HG02840 (cell line): ENCODE data around the gene DYNLT5.

Source experiments
- ATAC-seq: cut with Tn5 transposase; IDR thresholded peaks from one replicate; pipeline ENCODE4 v1.9.1; 2021; ENCODE audit warnings: mild to moderate bottlenecking, moderate library complexity, moderate number of reproducible peaks; ENCODE audit not compliant: unreplicated experiment, low FRiP score

The DYNLT5 gene

DNA sequence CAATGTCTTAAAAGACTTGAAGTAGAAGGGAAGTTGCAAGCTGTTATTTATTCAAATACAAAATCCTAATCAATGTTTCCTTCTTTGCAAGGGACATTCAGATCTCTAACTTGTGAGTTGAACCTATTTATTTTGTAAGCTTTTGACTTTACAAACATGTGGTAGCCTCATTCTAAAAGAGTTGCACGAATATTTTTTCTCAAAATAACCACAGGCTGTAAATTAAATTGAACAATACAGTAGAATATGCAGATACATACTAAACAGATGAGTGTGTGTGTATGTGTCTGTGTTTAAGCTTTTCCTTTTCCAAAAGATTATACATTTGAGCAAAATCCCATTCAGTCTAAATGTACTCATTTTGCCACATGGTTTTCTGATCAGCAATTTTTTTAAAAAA, 4.8 kb upstream of the DYNLT5 start:
- ATAC-seq: no peak

DNA sequence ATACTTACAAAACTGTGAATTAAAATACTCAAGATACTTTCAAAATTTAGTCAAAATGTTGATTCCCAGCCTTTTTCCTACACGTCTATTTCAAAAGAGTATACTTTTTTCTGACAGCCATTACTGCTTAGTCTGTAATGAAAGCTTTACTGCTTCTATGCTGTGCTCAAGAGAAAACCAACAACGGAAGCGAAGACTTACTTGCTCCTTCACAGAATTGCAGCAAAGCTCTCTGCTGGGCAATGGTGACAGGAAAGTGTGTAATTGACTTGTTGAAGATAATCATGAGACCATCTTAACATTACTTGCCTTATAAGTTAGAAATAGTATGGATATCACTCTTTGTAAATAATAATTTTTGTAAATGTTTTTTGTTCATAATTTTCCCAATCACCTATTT, 1.7 kb upstream of the DYNLT5 start:
- ATAC-seq: no peak

DNA sequence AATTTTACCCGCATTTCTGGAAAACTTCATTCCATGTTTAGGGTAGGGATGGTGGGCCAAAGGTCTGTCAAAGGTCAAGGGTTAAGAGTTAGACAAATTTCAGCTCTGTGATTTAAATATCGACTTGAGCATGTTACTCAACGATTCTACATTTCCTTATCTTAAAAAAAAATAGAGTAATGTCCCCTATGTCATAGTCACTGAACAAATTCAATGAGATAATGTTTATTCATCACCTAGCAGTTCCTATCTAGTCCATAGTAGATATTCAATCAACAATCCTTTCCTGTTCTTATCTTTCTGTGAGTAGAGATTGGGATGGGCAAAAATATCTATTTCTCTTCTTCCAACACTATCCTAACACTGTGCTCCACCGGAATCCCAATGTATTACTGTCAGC, 1.1 kb upstream of the DYNLT5 start:
- no peak for ATAC-seq

- ATAC-seq: no peak
Observed at GRCh38 chr1:66752671-66753371, 562 bp downstream of the DYNLT5 start.

DNA sequence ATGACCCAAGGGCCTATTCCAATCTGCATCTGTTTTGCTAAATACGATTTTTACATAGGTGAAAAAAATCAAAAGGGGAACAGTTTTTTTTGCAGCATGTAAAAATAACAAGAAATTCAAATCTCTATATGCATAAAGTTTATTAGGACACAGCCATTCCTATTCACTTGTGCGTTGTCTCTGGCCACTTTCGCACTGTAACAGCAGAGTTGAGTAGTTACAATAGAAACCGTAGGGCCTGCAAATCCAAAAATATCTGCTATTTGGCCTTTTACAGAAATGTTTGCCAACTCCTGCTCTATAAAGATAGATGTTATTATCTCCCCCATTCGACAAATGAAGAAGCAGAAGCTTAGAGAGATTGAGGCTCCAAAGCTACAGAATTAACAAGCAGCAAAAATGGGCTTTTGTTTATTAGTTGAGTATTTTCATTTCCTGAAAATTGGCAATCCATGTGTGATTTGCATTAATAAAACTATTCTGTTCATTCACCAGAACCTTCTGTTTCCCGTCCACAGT, 5.5 kb downstream of the DYNLT5 start:
- ATAC-seq: no peak

DNA sequence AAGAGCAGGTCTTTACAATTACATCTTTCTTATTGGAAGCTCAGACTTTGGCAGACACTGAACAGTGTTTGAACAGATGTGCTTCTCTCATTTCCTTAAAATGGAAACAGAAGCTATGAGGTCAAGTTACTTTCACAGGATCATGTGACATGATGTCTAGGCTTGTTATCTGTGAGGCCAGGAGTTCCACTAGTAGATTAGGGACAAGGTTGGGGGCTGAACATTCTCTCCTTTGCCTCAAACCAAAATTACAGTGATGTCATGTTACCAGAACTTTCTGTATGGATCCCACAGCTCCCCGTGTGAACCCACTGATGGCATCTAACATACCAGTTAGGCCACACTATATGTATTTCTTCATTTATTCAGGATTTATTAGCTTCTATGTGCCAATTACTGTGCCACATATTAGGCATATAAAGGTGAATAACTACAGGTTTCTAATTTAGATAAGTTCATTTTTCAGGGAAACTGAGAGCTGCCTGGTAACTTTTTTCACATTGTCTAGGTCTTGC, 6.0 kb downstream of the DYNLT5 start:
- ATAC-seq: peak; percentile 99

DNA sequence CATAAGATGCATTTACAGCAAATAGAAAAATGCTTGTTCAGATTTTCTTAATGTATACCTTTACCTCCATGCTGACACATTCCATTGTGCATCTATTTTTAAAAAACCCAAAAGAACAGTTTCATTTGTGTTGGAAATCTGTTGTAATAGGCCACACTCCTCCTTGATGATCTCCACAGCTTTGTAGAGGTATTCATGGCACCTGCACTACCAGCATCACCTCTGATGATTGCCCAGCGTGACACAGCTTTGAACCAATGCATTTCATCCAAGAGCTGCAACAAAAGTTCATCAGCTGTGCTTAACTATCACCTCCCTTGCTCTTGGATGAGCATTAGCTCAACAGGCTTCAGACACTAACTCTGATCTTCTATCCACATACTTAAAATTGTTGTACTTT, 8.2 kb downstream of the DYNLT5 start:
- ATAC-seq: no peak

DNA sequence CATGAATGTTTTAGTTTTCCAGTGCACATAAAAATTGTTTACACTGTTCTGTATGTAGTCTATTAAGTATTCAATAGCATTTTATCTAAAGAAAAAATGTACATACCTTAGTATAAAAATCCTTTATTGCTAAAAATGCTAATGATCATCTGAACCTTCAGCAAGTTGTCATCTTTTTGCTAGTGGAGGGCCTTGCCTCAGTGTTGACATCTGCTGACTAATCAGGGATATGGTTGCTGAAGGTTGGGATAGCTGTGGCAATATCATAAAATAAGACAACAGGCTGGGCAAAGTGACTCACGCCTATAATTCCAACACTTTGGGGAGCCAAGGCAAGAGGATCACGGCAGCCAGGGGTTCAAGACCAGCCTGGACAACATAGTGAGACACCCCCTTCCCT, 9.0 kb downstream of the DYNLT5 start:
- no peak for ATAC-seq

DNA sequence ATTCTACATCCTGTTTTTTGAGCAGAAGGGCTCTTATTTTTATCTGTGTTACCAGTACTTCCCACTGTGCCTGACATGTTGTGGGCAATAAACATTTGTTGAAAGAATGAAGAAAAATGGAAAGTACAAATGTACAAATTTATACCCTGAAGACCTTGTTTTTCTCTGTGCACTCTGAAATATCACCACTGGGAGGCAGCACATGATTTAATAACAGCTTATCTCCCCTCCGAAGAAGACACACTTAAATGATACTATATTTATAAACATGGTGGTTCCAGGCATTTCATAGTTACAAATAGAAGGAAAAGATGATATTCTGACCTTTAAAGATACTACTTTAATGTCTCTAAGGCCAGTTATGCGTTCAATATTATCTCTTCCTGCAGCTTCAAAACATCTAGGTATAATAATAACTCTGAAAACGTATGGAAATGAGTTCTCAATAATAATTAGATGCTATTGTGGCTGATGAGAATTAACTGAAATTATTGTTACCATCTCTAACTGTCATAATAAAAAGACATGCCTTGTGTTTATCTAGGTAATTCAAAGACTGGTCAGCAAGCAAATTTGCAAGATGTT, 12.8 kb downstream of the DYNLT5 start:
- no peak for ATAC-seq

DNA sequence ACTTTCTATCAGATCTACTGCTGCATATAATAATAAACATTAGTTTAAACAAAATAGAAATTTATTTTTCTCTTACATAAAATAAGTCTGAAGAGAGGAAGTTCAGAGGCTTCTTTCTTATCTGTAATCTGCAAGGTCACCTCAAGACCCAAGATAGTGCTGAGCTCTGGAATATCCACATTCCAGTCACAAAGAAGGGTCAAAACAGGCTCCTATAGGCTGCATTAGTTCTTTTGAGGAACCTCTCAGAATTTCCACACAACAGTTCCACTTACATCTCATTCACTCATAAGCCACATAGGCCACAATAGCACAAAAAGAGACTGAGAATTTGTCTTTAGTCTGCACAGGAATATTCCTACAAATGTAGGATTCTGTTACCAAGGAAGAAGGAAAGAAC, 15.4 kb downstream of the DYNLT5 start:
- ATAC-seq: no peak

GRCh38 chr1:66768965-66769364, 16.7 kb downstream of the DYNLT5 start:
- no peak for ATAC-seq

DNA sequence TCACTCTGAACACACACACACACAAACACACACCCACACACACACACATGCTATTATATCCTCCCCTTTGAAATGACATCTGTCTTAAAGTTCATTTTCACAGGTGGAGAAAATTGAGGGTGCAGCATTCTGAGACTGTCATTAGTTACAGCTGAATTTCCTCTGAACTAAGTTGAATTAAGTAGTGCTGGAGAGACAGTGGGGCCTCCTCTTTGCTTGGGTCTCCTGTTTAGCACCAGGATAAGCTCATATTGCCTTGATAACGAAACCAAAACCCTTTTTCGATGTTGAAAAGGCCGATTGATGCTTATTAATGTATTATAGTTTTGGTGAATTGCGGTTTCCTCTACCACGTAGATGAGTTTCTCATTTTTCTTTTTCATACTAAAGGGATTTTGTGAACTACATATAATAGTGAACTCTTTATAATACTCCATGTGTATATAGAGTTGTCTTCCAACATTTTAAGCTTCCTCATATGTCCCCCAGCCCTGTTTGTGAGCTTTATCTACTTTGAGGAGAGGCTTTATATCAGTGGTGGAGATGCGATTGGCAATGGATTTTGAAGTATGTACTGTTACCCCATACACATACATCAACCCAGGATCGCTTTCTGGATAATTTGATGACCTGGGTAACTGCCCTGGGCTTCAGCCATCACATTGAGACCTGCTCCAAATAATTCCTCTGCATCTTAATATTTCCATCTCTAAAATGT, 17.4 kb downstream of the DYNLT5 start:
- no peak for ATAC-seq

DNA sequence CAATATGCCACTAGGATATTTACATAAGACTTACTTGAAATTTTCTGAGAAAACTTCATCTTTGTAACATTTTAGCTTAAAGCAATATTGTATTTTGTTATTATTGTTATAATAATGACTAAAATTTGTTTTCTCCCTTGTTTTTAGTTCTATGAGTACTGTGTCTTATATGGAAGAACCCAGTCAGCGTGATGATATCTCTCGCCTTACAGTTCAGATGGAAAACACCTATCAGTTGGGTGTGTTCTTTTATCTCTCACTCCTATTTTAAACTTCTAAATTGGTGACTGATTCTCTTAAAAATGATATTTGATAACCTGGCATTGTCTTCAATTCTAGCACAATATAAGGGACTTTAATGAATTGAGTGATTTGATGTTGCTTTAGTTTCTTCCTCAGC, 18.0 kb downstream of the DYNLT5 start:
- ATAC-seq: no peak

DNA sequence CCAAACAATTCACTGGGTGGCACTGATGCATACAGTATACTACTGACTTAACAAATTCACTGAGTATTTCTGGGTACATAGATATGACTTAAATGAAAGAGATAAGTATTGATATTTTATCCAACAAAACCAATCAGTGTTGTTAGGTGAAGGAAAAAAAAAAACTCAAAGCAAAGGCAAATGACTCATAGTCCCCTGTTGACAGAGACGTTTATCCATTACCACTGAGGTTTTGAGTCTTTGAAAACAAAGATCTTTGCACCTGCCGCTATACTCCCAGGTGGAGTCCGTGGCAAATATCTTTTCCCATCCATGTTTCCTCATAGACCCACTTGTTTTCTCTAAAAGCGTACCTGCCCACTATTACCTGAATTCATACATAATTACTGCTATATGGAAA, 18.4 kb downstream of the DYNLT5 start:
- no peak for ATAC-seq

DNA sequence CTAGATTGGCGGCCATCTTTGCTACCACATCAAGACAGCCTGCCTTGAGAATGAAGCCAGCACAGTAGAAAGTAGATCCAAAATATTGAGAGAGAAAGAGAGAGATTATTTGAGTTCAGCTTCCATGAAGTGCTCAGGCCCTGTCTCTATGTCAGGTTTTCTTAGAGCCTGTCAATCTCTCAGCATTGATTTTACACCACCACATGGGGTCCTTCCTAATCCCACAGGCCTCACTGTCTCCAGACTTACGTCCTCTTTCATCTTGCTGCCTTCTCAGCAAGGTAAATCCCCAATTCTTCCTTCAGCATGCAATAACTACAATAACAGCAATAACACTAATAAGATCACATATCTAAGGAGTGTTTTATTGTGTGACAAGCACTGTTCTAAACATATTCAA, 21.0 kb downstream of the DYNLT5 start:
- ATAC-seq: no peak

DNA sequence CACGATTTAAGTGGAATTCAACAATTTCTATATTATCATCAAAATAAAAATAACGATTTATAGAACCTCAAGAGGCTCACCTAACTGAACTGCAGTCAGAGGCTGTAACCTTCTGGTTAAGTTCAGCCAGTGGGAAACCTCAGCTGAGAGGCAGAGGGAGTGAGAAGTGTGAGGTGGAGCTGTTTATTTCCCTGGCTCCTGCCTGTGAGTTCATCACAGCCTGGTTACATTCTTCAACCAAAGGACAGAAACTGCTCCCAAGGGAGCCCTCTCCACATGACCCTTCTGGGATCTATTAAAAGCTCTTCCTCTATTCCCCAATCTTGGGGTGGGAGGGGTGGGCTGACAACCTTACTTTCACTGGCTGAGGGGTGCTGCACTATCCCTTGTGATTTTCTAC, 22.2 kb downstream of the DYNLT5 start:
- ATAC-seq: no peak

DNA sequence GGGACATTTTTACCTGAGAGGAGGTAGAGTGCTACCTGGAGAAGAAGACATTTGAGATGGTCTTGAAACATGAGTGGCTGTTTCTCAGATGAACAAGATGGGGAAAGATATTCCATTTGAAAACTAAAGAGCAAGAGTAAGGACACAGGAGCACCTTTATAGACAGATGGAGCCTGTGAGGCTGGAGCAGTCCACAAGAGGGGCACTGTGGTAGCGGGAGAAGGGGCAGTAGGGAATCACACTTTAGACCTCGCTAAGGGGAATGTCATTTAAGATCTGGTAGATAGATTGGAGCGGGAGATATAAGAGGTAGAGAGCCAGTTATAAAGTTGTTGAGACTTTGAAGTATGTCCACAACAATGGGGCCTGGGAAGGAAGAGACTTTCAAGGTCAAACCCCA, 23.4 kb downstream of the DYNLT5 start:
- no peak for ATAC-seq

GRCh38 chr1:66777831-66778230, 25.6 kb downstream of the DYNLT5 start:
- ATAC-seq: no peak

DNA sequence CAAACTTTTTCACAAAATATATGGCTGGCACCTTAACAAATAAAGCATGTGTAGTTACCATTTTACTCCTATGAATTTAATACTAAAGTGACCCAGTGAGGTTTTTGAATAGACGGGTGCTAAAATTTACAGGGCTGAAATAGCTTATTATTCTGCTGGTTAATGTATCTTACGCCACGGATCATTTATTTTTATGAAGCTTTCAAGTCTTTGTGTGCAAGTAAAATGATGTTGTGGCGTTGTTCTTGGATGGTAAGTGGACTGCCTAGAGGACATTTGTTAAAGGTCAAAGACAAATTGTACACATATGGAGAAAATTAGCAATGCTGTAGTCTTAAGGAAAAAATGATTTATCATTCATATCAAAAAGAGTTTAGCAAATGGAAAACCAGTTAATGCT, 26.0 kb downstream of the DYNLT5 start:
- no peak for ATAC-seq

- no peak for ATAC-seq
Observed at GRCh38 chr1:66778969-66779368, 26.7 kb downstream of the DYNLT5 start.

GRCh38 chr1:66779475-66780078, 27.3 kb downstream of the DYNLT5 start:
- no peak for ATAC-seq
